K562 (cell line): ENCODE data around the gene SEPHS2. TPM values are rescaled to one million over a fixed set of nuclear protein-coding genes. Genes with fewer than 3 reads are reported as not detected.

ENCODE experiments used
- ADNP ChIP-seq: fragments of 200-800 bp; sonication (Bioruptor generic); IDR thresholded peaks from 2 replicates; pipeline ENCODE4 v1.6.1; 2016; ENCODE audit warnings: missing genetic modification characterization, missing compliant biosample characterization
- BACH1 ChIP-seq: fragments of 200-800 bp; sonication (Bioruptor generic); IDR thresholded peaks from 2 replicates; pipeline ENCODE4 v1.6.1; 2016; ENCODE audit warnings: missing genetic modification characterization, missing compliant biosample characterization
- BCLAF1 ChIP-seq, 2 experiments: fragments of 450-650 bp in 1 of 2; IDR thresholded peaks; 2 replicates each; pipeline ENCODE4 v1.6.1; 2011 to 2017; ENCODE audit warnings: low read depth in 2 of 2, antibody characterized with exemption in 1 of 2, borderline replicate concordance in 1 of 2, low read length in 1 of 2, mild to moderate bottlenecking in 1 of 2, mixed read lengths in 1 of 2; ENCODE audit not compliant: control insufficient read depth in 1 of 2
- E2F6 ChIP-seq, 2 experiments: IDR thresholded peaks; 2 replicates each; pipeline ENCODE4 v1.6.1; 2011; ENCODE audit warnings: borderline replicate concordance in 1 of 2, control low read depth in 1 of 2, low read depth in 1 of 2, low read length in 1 of 2, mild to moderate bottlenecking in 1 of 2, mixed read lengths in 1 of 2, moderate library complexity in 1 of 2; ENCODE audit not compliant: insufficient read depth in 1 of 2, insufficient read length in 1 of 2, poor library complexity in 1 of 2, severe bottlenecking in 1 of 2; ENCODE audit errors: extremely low read depth in 1 of 2
- MBD1 ChIP-seq: fragments of 250-450 bp; sonication (Bioruptor Pico); IDR thresholded peaks from 2 replicates; pipeline ENCODE4 v1.8.0; 2022; ENCODE audit warnings: inconsistent platforms
- MYNN ChIP-seq, 2 experiments: sonication (generic); formaldehyde crosslinking in 1 of 2; IDR thresholded peaks; 2 replicates each; pipeline versions ENCODE4 v1.5.0 to v1.6.1; 2016 to 2020; ENCODE audit warnings: antibody characterized with exemption in 1 of 2, missing genetic modification reagents in 1 of 2
- NCOA6 ChIP-seq: fragments of 450-650 bp; IDR thresholded peaks from 2 replicates; pipeline ENCODE4 v1.6.1; 2017; ENCODE audit warnings: mild to moderate bottlenecking
- PHF8 ChIP-seq: fragments of 200-600 bp; sonication (generic); IDR thresholded peaks from 2 replicates; pipeline ENCODE4 v1.6.1; 2012; ENCODE audit warnings: mixed run types, mild to moderate bottlenecking, inconsistent platforms, low read length, moderate library complexity, borderline replicate concordance
- PHTF2 ChIP-seq: fragments of 250-450 bp; sonication (Bioruptor Pico); IDR thresholded peaks from 2 replicates; pipeline ENCODE4 v1.5.0; 2021; ENCODE audit warnings: mild to moderate bottlenecking
- PREB ChIP-seq: sonication (generic); formaldehyde crosslinking; IDR thresholded peaks from 2 replicates; pipeline ENCODE4 v1.8.1; 2023; ENCODE audit warnings: mild to moderate bottlenecking, missing genetic modification reagents
- RBM14 ChIP-seq: fragments of 200-400 bp; formaldehyde crosslinking; IDR thresholded peaks from 2 replicates; pipeline ENCODE4 v1.6.1; 2018; ENCODE audit warnings: low read depth, mild to moderate bottlenecking, low read length, moderate library complexity, borderline replicate concordance; ENCODE audit not compliant: insufficient read depth
- ZBTB11 ChIP-seq, 3 experiments: fragments of 200-800 bp in 1 of 3; fragments of 250-450 bp in 1 of 3; fragments of 450-650 bp in 1 of 3; sonication (Bioruptor Pico) in 1 of 3; sonication (Bioruptor generic) in 1 of 3; formaldehyde crosslinking in 1 of 3; IDR thresholded peaks; 2 replicates each; pipeline versions ENCODE4 v1.6.1 to v1.8.0; 2016 to 2022; ENCODE audit warnings: mild to moderate bottlenecking in 2 of 3, missing genetic modification characterization in 2 of 3, missing compliant biosample characterization in 1 of 3, moderate library complexity in 1 of 3
- polyA plus RNA-seq, 8 experiments: library from polyadenylated mRNA; depleted of rRNA in 4 of 8; stranded (reverse) in 5 of 8; unstranded in 3 of 8; fragments of >200 nt; fragmentation: Nextera tagmentation in 2 of 8; fragmentation: Illumina TruSeq in 1 of 8; extraction: Ambion mirVana in 2 of 8; extraction: Trizol in 1 of 8; gene quantifications; 2 replicates each; pipeline versions ENCODE4 v1.2.1 to v1.2.3, GENCODE V29; 2011 to 2014; ENCODE audit warnings: inconsistent platforms in 1 of 8, missing spikeins in 1 of 8
- total RNA-seq, 7 experiments: library from RNA; depleted of rRNA in 6 of 7; stranded (reverse); fragments of >200 nt in 6 of 7; fragmentation: Illumina TruSeq in 2 of 7; extraction: Trizol in 2 of 7; gene quantifications; 2 replicates each; pipeline versions ENCODE4 v1.2.1 to v1.2.3, GENCODE V29; 2011 to 2021; ENCODE audit warnings: low replicate concordance in 1 of 7

SEPHS2 gene
- total and polyA plus RNA-seq, 9 of the 15 experiments (the other 6 are each of a cell fraction or from before 2014, with no cell fraction given): 20.9 to 90.6 (median 43.4) TPM

- TF ChIP-seq ZBTB11 (CRISPR knock-in tag; IDR thresholded peaks at IDR 0.05) (no peak), BACH1 (tag) (no peak), ADNP (tag) (no peak), E2F6 (IDR thresholded peaks at IDR 0.05; ENCODE audit: borderline replicate concordance in 1 of 2, extremely low read depth in 1 of 2, insufficient read depth in 1 of 2, insufficient read length in 1 of 2, low read depth in 1 of 2, low read length in 1 of 2, poor library complexity in 1 of 2, severe bottlenecking in 1 of 2) (peak; percentile 87 to 88), PHTF2 (CRISPR knock-in tag) (no peak), PREB (CRISPR knock-in tag) (no peak), RBM14 (no peak), NCOA6 (no peak), MYNN (IDR thresholded peaks at IDR 0.05) (no peak), MYNN (CRISPR knock-in tag; IDR thresholded peaks at IDR 0.05) (no peak), BCLAF1 (IDR thresholded peaks at IDR 0.05; ENCODE audit: borderline replicate concordance in 1 of 2, control insufficient read depth in 1 of 2, low read depth in 2 of 2, low read length in 1 of 2) (no peak), PHF8 (peak; percentile 85; the same call in 1 of the 2 replicates), MBD1 (CRISPR knock-in tag) (peak; percentile 86; the same call in 1 of the 2 replicates)
Observed at GRCh38 chr16:30407102-30407803, 38.4 kb downstream of the SEPHS2 start, which contains the start of gene ZNF771 (continued).
